A549 (cell line): ENCODE results near the gene TMEM140. TPM values are rescaled to one million over a fixed set of nuclear protein-coding genes. Genes with fewer than 3 reads are reported as not detected.

Source experiments
- ATAC-seq, 2 experiments: fragments of 200-7000 bp in 1 of 2; fragments of >200 bp in 1 of 2; cut with Nextera tagmentation in 1 of 2; cut with Tn5 transposase in 1 of 2; 3 replicates each; pipeline versions ENCODE4 v1.8.0 to v1.9.1; 2018 to 2020; ENCODE audit warnings: mild to moderate bottlenecking in 1 of 2, moderate library complexity in 1 of 2
- CTCF ChIA-PET: fragments of 300-600 bp; sonication (Branson Sonifier 250); formaldehyde crosslinking; extraction: SDS; loops from one replicate; lab custom pipeline; 2021; ENCODE audit warnings: antibody characterized with exemption, inconsistent platforms; lab: Yijun Ruan, JAX
- POLR2A ChIA-PET: fragments of 350-600 bp; formaldehyde crosslinking; extraction: SDS; loops from one replicate; lab custom pipeline; 2021; ENCODE audit warnings: antibody characterized with exemption, inconsistent platforms; lab: Yijun Ruan, JAX
- DNase-seq, 2 experiments: peaks; one replicate each; pipeline versions ENCODE4 v3.0.0 to v3.0.0-alpha.2; 2011 to 2016; ENCODE audit warnings: low read depth in 1 of 2, low spot score in 1 of 2
- FAIRE-seq: peaks from 2 replicates; lab custom pipeline; 2011; peaks lifted over from hg19 to GRCh38; lab: Jason Lieb, UNC
- H3K27ac ChIP-seq, 2 experiments: fragments of >200 bp; sonication (Bioruptor Twin); formaldehyde crosslinking; 3 replicates each; pipeline ENCODE4 v1.5.1; 2016 to 2017
- H3K4me1 ChIP-seq: fragments of >200 bp; sonication (Bioruptor Twin); formaldehyde crosslinking; 3 replicates; pipeline ENCODE4 v1.6.1; 2016
- H3K4me2 ChIP-seq: fragments of >200 bp; sonication (Bioruptor Twin); formaldehyde crosslinking; 3 replicates; pipeline ENCODE4 v1.6.1; 2016
- H3K4me3 ChIP-seq: fragments of >200 bp; sonication (Bioruptor Twin); formaldehyde crosslinking; 3 replicates; pipeline ENCODE4 v1.5.1; 2016
- H3K9me3 ChIP-seq: fragments of >200 bp; sonication (Bioruptor Twin); formaldehyde crosslinking; 3 replicates; pipeline ENCODE4 v1.6.1; 2016
- CBX8 ChIP-seq: fragments of 200-600 bp; sonication (generic); IDR thresholded peaks from 2 replicates; pipeline ENCODE4 v1.6.1; 2016
- EHF ChIP-seq: fragments of 250-450 bp; sonication (Bioruptor Pico); IDR thresholded peaks from 2 replicates; pipeline ENCODE4 v1.5.0; 2020; ENCODE audit warnings: mild to moderate bottlenecking
- FOSB ChIP-seq: fragments of 250-450 bp; sonication (Bioruptor Pico); IDR thresholded peaks from 2 replicates; pipeline ENCODE4 v1.5.0; 2020; ENCODE audit warnings: mild to moderate bottlenecking, moderate library complexity
- FOXS1 ChIP-seq: fragments of 250-450 bp; sonication (Bioruptor Pico); IDR thresholded peaks from 2 replicates; pipeline ENCODE4 v1.5.0; 2020; ENCODE audit warnings: mild to moderate bottlenecking, moderate library complexity
- GATA3 ChIP-seq: IDR thresholded peaks from 2 replicates; pipeline ENCODE4 v1.6.1; 2012; ENCODE audit warnings: borderline replicate concordance
- HDAC2 ChIP-seq: fragments of 200-600 bp; sonication (generic); IDR thresholded peaks from 2 replicates; pipeline ENCODE4 v1.6.1; 2016
- HOXB5 ChIP-seq: fragments of 250-450 bp; sonication (Bioruptor Pico); IDR thresholded peaks from 2 replicates; pipeline ENCODE4 v1.5.0; 2020; ENCODE audit warnings: mild to moderate bottlenecking, moderate library complexity
- JUN ChIP-seq, 2 experiments: fragments of >200 bp; sonication (Bioruptor Twin); formaldehyde crosslinking; IDR thresholded peaks; 2 replicates in 1 of 2; 3 replicates in 1 of 2; pipeline ENCODE4 v1.6.1; 2016 to 2017
- JUNB ChIP-seq: fragments of >200 bp; sonication (Bioruptor Twin); formaldehyde crosslinking; IDR thresholded peaks from 2 replicates; pipeline ENCODE4 v1.6.1; 2016
- MAZ ChIP-seq: fragments of 150-350 bp; IDR thresholded peaks from 2 replicates; pipeline ENCODE4 v1.6.1; 2014; ENCODE audit warnings: antibody characterized with exemption, low read depth, low read length, borderline replicate concordance
- MYC ChIP-seq: IDR thresholded peaks from 2 replicates; pipeline ENCODE4 v1.6.1; 2012; ENCODE audit warnings: mild to moderate bottlenecking, inconsistent platforms, low read length, improper control_type of control experiment, borderline replicate concordance
- NFE2L2 ChIP-seq: fragments of 150-350 bp; conservative IDR thresholded peaks from 2 replicates; pipeline ENCODE4 v1.6.1; 2014; ENCODE audit warnings: low read length
- POLR2A ChIP-seq: IDR thresholded peaks from 2 replicates; pipeline ENCODE4 v1.6.1; 2012; ENCODE audit warnings: mild to moderate bottlenecking, low read length
- POLR2AphosphoS2 ChIP-seq: conservative IDR thresholded peaks from 2 replicates; pipeline ENCODE4 v1.6.1; 2012; ENCODE audit warnings: low read length, improper control_type of control experiment, inconsistent platforms
- RAD21 ChIP-seq, 2 experiments: fragments of >200 bp in 1 of 2; sonication (Bioruptor Twin) in 1 of 2; formaldehyde crosslinking in 1 of 2; IDR thresholded peaks in 1 of 2; conservative IDR thresholded peaks in 1 of 2; 2 replicates in 1 of 2; 3 replicates in 1 of 2; pipeline ENCODE4 v1.6.1; 2012 to 2018; ENCODE audit warnings: inconsistent platforms in 1 of 2
- RARB ChIP-seq: fragments of 250-450 bp; sonication (Bioruptor Pico); IDR thresholded peaks from 2 replicates; pipeline ENCODE4 v1.8.0; 2021; ENCODE audit warnings: mild to moderate bottlenecking, moderate library complexity
- RCOR1 ChIP-seq: fragments of 150-350 bp; IDR thresholded peaks from 2 replicates; pipeline ENCODE4 v1.6.1; 2014; ENCODE audit warnings: antibody characterized with exemption, low read length, low read depth
- SMC3 ChIP-seq: fragments of >200 bp; sonication (Bioruptor Twin); formaldehyde crosslinking; IDR thresholded peaks from 3 replicates; pipeline ENCODE4 v1.6.1; 2018; ENCODE audit warnings: inconsistent platforms
- TP53 ChIP-seq: fragments of 250-450 bp; sonication (Bioruptor Pico); IDR thresholded peaks from 2 replicates; pipeline ENCODE4 v1.5.0; 2021; ENCODE audit warnings: mild to moderate bottlenecking, moderate library complexity
- ZFP36 ChIP-seq: fragments of 450-650 bp; IDR thresholded peaks from 2 replicates; pipeline ENCODE4 v1.6.1; 2014; ENCODE audit warnings: borderline replicate concordance; ENCODE audit not compliant: partially characterized antibody
- WGBS: methylation state at CpG from one replicate; pipeline ENCODE4 v1.1.6; 2017; ENCODE audit errors: missing lambda C conversion rate; 5-methylcytosine and 5-hydroxymethylcytosine counted together
- polyA plus RNA-seq, 4 experiments: library from polyadenylated mRNA; depleted of rRNA in 3 of 4; stranded (reverse); fragments of >200 nt; fragmentation: RNase III in 1 of 4; extraction: RNeasy Plus Mini Kit Qiagen cat#74134 plus additional on column Dnase treatment in 1 of 4; gene quantifications; 2 replicates in 3 of 4; 3 replicates in 1 of 4; pipeline ENCODE4 v1.2.3, GENCODE V29; 2011 to 2017
- TF ChIP-seq, protein P1 (sequence below): fragments of 450-650 bp; IDR thresholded peaks from 2 replicates; pipeline ENCODE4 v1.6.1; 2014; ENCODE audit warnings: antibody characterized with exemption
- TF ChIP-seq, protein P2 (sequence below): IDR thresholded peaks from 2 replicates; pipeline ENCODE4 v1.6.1; 2012
- TF ChIP-seq, protein P3 (sequence below): fragments of >200 bp; sonication (Bioruptor Twin); formaldehyde crosslinking; IDR thresholded peaks from 2 replicates; pipeline ENCODE4 v1.6.1; 2016
- TF ChIP-seq, protein P4 (sequence below): IDR thresholded peaks from 2 replicates; pipeline ENCODE4 v1.6.1; 2012; ENCODE audit warnings: low read depth, borderline replicate concordance
- TF ChIP-seq, protein P5 (sequence below): fragments of 250-450 bp; sonication (Bioruptor Pico); IDR thresholded peaks from 2 replicates; pipeline ENCODE4 v1.5.0; 2021; ENCODE audit warnings: mild to moderate bottlenecking, moderate library complexity, borderline replicate concordance
- TF ChIP-seq, protein P6 (sequence below): IDR thresholded peaks from 2 replicates; pipeline ENCODE4 v1.6.1; 2012
- TF ChIP-seq, protein P7 (sequence below): fragments of 200-600 bp; sonication (generic); IDR thresholded peaks from 2 replicates; pipeline ENCODE4 v1.6.1; 2016; ENCODE audit warnings: antibody characterized with exemption, mild to moderate bottlenecking, moderate library complexity

TMEM140 gene
- polyA plus RNA-seq, 2 of the 4 experiments (the other 2 are of a cell fraction) = 0.72 to 0.87 TPM

DNA sequence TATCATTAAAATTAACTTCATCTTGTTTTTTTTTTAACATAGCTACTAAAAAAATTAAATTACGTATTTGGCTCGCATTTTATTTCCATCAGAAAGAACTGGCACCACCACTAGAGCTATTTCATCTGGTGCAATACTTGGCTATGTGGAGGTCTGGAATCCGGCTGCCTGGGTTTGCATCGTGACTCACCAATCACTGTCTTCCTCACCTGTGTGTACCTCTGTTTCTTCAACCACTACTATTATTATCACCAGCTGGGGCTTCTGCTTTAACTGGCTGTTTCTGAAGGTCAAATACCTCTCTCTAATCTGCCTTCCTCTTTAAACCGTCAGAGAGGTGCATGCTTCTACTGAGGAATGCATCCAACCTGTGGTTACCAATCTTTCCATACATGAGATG, 57.0 kb downstream of the TMEM140 start:
- Histone ChIP-seq H3K27ac (no peak overlapping the region), H3K4me2 (no peak overlapping the region), H3K9me3 (no peaks in the 10 kb centered on the region), H3K4me1 (0 out of 3 replicates have a peak, but pooled peaks cover 7% of the 10 kb centered on the region), H3K4me3 (no peak overlapping the region)
- TF ChIP-seq, protein P1, sequence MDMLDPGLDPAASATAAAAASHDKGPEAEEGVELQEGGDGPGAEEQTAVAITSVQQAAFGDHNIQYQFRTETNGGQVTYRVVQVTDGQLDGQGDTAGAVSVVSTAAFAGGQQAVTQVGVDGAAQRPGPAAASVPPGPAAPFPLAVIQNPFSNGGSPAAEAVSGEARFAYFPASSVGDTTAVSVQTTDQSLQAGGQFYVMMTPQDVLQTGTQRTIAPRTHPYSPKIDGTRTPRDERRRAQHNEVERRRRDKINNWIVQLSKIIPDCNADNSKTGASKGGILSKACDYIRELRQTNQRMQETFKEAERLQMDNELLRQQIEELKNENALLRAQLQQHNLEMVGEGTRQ = no peak
- TF ChIP-seq FOXS1 (CRISPR knock-in tag) (no peak), HOXB5 (CRISPR knock-in tag) (no peak), RAD21 (conservative IDR thresholded peaks at IDR 0.05 in 1 of 2, IDR thresholded peaks at IDR 0.05 in 1 of 2) (no peak), MAZ (no peak), HDAC2 (no peak), CBX8 (no peak), SMC3 (no peak), EHF (CRISPR knock-in tag) (no peak), NFE2L2 (no peak), RARB (CRISPR knock-in tag) (no peak), JUN (IDR thresholded peaks at IDR 0.05) (no peak), FOSB (no peak), MYC (no peak), GATA3 (no peak), TP53 (CRISPR knock-in tag) (no peak)
- TF ChIP-seq, protein P2, sequence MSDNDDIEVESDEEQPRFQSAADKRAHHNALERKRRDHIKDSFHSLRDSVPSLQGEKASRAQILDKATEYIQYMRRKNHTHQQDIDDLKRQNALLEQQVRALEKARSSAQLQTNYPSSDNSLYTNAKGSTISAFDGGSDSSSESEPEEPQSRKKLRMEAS = no peak
- TF ChIP-seq, protein P3, sequence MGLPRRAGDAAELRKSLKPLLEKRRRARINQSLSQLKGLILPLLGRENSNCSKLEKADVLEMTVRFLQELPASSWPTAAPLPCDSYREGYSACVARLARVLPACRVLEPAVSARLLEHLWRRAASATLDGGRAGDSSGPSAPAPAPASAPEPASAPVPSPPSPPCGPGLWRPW = no peak
- no peak for FAIRE-seq
- no peak for ATAC-seq
- ChIA-PET POLR2A (interaction anchor here (0.6 kb wide), 1 partner anchor 10 kb away, joined by 4 read pairs; no protein-coding TSS in a partner anchor), CTCF (interaction anchor here (0.8 to 1.1 kb wide), 2 partner anchors 441 to 692 kb away, joined by 4 to 6 read pairs; no protein-coding TSS in a partner anchor)
- DNase-seq = no peak
- WGBS = 90% methylated on average over 5 of the region's 5 CpGs

DNA sequence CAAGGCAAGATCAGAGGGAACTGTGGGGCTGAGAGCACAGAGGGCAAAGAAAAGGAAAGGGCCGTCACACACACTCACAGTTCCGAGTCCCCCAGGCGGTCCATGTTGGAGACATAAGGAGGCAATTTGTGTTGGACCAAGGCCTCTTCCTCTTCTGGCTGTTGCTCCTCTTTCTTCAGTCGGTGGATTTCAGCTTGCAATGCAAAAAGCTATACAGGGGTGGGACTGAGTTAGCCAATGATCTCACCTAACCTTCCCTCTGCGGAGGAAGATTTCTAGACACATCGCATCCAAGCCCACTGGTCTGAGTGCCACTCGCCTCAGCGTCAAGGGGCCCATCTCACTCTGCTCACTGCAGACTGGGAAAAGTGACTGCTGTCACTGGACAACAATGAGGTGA, 58.0 kb downstream of the TMEM140 start:
- 0 out of 3 replicates have a peak, but pooled peaks cover 7% of the 10 kb centered on the region for H3K4me1 ChIP-seq
- TF ChIP-seq, protein P4, sequence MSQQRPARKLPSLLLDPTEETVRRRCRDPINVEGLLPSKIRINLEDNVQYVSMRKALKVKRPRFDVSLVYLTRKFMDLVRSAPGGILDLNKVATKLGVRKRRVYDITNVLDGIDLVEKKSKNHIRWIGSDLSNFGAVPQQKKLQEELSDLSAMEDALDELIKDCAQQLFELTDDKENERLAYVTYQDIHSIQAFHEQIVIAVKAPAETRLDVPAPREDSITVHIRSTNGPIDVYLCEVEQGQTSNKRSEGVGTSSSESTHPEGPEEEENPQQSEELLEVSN = no peak
- TF ChIP-seq ZFP36 (no peak), POLR2A (no peak), RCOR1 (no peak), JUN (IDR thresholded peaks at IDR 0.05) (no peak), MAZ (no peak), RARB (CRISPR knock-in tag) (no peak), HDAC2 (no peak), JUNB (no peak), POLR2AphosphoS2 (no peak), FOXS1 (CRISPR knock-in tag) (no peak)
- TF ChIP-seq, protein P5, sequence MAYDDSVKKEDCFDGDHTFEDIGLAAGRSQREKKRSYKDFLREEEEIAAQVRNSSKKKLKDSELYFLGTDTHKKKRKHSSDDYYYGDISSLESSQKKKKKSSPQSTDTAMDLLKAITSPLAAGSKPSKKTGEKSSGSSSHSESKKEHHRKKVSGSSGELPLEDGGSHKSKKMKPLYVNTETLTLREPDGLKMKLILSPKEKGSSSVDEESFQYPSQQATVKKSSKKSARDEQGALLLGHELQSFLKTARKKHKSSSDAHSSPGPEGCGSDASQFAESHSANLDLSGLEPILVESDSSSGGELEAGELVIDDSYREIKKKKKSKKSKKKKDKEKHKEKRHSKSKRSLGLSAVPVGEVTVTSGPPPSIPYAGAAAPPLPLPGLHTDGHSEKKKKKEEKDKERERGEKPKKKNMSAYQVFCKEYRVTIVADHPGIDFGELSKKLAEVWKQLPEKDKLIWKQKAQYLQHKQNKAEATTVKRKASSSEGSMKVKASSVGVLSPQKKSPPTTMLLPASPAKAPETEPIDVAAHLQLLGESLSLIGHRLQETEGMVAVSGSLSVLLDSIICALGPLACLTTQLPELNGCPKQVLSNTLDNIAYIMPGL (CRISPR knock-in tag) = no peak
- TF ChIP-seq, protein P6, sequence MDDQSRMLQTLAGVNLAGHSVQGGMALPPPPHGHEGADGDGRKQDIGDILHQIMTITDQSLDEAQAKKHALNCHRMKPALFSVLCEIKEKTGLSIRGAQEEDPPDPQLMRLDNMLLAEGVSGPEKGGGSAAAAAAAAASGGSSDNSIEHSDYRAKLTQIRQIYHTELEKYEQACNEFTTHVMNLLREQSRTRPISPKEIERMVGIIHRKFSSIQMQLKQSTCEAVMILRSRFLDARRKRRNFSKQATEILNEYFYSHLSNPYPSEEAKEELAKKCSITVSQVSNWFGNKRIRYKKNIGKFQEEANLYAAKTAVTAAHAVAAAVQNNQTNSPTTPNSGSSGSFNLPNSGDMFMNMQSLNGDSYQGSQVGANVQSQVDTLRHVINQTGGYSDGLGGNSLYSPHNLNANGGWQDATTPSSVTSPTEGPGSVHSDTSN = no peak
- TF ChIP-seq, protein P7, sequence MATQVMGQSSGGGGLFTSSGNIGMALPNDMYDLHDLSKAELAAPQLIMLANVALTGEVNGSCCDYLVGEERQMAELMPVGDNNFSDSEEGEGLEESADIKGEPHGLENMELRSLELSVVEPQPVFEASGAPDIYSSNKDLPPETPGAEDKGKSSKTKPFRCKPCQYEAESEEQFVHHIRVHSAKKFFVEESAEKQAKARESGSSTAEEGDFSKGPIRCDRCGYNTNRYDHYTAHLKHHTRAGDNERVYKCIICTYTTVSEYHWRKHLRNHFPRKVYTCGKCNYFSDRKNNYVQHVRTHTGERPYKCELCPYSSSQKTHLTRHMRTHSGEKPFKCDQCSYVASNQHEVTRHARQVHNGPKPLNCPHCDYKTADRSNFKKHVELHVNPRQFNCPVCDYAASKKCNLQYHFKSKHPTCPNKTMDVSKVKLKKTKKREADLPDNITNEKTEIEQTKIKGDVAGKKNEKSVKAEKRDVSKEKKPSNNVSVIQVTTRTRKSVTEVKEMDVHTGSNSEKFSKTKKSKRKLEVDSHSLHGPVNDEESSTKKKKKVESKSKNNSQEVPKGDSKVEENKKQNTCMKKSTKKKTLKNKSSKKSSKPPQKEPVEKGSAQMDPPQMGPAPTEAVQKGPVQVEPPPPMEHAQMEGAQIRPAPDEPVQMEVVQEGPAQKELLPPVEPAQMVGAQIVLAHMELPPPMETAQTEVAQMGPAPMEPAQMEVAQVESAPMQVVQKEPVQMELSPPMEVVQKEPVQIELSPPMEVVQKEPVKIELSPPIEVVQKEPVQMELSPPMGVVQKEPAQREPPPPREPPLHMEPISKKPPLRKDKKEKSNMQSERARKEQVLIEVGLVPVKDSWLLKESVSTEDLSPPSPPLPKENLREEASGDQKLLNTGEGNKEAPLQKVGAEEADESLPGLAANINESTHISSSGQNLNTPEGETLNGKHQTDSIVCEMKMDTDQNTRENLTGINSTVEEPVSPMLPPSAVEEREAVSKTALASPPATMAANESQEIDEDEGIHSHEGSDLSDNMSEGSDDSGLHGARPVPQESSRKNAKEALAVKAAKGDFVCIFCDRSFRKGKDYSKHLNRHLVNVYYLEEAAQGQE = no peak

More for the DNA sequence above, 58.0 kb downstream of the TMEM140 start:
- DNase-seq = no peak
- POLR2A ChIA-PET = no interaction called here
- ATAC-seq = no peak
- Histone ChIP-seq H3K4me3 (no peak overlapping the region), H3K9me3 (no peaks in the 10 kb centered on the region), H3K27ac (no peak overlapping the region), H3K4me2 (no peak overlapping the region)
- CTCF ChIA-PET = interaction anchor here (1.1 kb wide), 1 partner anchor 440 kb away, joined by 4 read pairs; no protein-coding TSS in a partner anchor
- WGBS = 96% methylated on average over 8 of the region's 8 CpGs
- no peak for FAIRE-seq
